HL-60/S4 treated with phorbol 12-myristate 13-acetate at 8.2 ng/mL for 4 days and 3 days (cell line): ENCODE data around the gene LYG1.
"Not testable (repeated sequence)": the region's sequence is repeated elsewhere in the genome, so short reads cannot be mapped to it uniquely, and the experiment has no call there.

ENCODE experiments used
- in situ Hi-C: fragments of 300-500 bp; cut with MboI; formaldehyde crosslinking; loops from 2 replicates; pipeline ENCODE4 v1.15.0; 2022; ENCODE audit warnings: low sequenced_read_pairs

The LYG1 gene

GRCh38 chr2:99301097-99301496 is at the start of gene LYG1:
TSS of gene LYG1 (minus strand) at chr2:99301197. CDS start at chr2:99295670, 5,527 bp downstream.
- in situ Hi-C loops, result not testable (repeated sequence)

DNA sequence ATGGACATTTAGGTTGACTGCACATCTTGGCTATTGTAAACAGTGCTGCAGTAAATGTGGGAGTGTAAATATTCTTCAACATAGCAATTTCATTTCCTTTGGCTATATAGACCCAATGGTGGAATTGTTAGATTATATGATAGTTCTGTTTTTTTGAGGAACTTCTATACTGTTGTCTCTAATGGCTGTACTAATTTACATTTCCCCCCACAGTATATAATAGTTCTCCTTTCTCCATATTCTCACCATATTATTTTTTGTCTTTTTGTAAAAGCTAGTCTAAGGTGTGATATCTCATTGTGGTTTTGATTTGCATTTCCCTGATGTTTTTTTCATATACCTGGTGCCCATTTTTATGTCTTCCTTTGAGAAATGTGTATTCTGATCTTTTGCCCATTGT is 49.2 kb upstream of the LYG1 start:
- in situ Hi-C loops, result no loop called here

GRCh38 chr2:99348173-99348572 is 47.2 kb upstream of the LYG1 start:
- in situ Hi-C loops, result no loop called here

DNA sequence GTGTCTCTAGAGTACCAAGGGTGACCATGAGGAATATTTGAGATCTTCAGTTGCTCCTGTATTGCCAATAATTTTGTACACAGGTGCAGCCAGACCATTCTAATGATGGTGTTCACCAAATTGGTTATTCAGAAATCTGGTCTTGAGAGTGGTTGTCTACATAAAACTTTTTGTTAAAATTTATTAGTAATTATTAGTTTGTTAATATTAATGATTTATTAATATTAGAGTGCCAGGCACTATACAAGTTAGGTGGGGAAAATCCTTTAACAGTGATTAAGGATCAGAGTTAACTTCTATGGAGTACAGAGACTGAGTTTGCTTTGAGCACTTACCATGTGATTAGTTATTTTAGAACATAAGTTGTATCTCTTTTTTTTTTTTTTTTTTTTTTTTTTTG is 45.2 kb upstream of the LYG1 start:
- in situ Hi-C loops, result no loop called here

GRCh38 chr2:99345446-99345845 is 44.4 kb upstream of the LYG1 start:
- in situ Hi-C loops, result not testable (repeated sequence)

- in situ Hi-C loops, result no loop called here
Observed at GRCh38 chr2:99342536-99342935, 41.5 kb upstream of the LYG1 start.

- in situ Hi-C loops, result no loop called here
Observed at GRCh38 chr2:99340669-99341236, 39.8 kb upstream of the LYG1 start.

GRCh38 chr2:99338029-99338585 is 37.1 kb upstream of the LYG1 start:
- in situ Hi-C loops, result no loop called here

DNA sequence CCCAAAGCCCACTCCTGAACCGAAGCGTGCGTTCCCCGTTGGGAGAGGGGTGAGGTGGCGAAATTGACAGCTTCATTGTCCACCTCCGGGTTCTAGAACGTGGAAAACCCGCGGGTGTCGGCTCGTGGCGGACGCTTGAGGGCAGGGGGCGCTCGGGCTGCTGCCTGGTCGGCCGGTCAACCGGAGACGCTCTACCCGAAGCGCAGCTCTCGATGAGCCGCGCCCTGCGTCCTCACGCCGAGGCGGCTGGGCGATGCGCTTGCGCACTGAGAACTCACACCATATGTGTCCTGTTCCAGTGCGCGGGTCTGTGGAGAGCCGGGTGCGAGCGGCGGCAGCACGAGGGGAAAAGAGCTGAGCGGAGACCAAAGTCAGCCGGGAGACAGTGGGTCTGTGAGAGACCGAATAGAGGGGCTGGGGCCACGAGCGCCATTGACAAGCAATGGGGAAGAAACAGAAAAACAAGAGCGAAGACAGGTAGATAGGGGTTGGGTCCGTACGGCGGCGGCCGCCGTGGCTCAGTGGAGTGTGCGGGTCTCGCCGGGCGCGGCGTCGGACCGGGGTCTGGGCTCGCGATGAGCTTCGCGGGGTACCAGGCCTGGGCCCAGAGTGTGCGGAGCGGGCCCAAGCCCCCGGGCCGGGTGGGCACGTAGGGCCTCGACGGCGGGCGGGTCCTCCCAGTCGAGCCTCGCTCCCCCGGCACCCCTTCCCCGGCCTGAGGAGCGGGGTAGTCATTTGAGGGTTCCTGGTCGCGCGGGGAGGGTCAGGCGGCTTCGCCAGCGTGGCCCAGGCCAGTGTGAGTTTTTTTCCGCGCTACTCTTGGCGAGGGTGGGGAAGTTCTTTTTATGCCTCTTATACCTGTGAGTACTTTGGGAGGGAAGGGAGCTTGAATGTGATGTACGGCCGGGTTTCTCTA is 36.4 kb upstream of the LYG1 start, which contains the start of gene EIF5B:
Gene EIF5B (plus strand): TSS at position 277 of the 916 bp plus-strand sequence. CDS start 166 bp downstream, at position 443.
- in situ Hi-C loops, result no loop called here

GRCh38 chr2:99336804-99337112 is 35.8 kb upstream of the LYG1 start:
- in situ Hi-C loops, result no loop called here

DNA sequence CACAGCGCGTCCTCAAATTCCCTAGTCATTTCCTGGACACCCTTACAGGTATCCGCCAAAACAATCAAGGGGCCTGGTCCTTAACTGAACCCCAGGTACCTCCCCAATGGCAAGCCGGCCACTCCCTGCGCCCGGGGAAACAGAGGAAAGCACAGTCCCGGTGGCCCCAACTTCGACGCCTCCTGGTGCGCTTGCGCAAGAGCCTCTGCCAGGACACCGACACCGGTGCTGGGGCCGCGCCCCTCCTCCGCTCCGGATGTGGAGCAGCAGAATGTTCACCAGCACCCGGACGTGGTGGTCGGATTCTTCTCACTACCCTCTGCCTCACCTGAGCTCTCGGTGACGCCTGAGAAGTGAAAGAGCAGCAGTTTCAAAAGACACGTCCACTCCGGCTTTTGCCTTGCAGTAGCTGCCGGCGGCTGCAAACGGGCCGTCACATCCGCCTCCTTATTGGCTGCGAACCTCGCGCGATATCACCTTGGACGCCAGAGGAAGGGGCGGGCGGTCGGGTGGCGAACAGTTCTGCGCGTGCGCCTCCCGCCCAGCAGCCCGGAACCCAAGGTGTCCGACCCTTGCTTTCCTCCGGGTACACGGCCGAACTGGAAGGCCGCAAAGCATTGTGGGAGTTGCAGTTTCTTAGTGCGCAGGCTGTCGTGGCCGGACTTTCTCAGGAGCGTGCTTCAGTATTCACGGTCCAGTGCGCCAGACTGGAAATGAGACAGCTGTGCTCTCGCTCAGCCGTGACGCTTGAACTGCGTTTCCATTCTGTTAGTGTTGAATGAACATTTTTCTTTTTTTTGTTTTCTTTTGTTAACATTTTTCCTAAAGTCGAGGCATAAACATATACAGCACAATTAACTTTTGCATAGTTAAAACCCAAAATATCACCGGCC is 35.2 kb upstream of the LYG1 start, which contains the start of gene TXNDC9:
Gene TXNDC9 (minus strand): TSS at position 423 of the 893 bp plus-strand sequence. CDS start 3,123 bp downstream, outside the sequence.
- in situ Hi-C loops, result no loop called here

- in situ Hi-C loops, result no loop called here
Observed at GRCh38 chr2:99325384-99325783, 24.4 kb upstream of the LYG1 start.

DNA sequence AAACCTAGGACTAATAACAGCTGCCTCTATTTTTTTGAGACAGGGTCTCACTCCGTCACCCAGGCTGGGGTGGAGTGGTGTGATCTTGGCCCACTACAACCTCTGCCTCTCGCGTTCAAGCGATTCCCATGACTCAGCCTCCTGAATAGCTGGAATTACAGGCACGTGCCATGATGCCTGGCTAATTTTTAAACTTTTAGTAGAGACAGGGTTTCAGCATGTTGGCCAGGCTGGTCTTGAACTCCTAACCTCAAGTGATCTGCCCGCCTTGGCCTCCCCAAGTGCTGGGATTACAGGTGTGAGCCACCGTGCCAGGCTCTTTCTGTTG is 16.8 kb upstream of the LYG1 start:
- in situ Hi-C loops, result not testable (repeated sequence)

DNA sequence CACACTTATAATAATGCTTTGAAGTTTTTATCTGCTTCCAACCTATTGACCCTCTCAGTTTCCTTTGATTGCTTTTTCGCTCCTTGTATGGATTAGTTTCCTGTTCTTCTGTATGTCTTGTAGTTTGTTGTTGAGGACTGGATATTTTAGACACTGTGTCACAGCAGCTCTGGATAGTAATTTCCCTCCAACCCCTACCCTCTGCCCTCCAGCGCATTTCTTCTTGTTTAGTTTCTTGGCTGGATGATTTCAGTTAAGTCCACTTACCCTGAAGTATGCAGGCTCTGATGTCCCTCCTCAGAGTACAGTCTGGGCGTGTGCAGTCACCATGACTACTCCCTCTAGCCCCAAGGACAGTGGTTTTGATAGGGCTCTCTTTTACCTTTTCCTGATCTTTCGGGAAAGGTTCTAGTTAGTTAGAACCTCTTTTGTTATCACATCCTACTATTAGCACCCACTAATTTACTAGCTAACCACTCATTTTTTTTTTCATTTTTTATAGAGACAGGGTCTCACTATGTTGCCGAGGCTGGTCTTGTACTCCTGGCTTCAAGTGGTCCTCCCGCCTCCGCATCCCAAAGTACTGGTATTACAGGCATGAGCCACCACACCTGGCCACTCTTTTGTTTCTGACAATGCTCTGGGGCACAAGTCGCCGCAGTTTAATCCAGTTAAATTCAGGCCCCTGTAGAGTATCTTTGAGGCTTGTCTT is 16.3 kb upstream of the LYG1 start:
- in situ Hi-C loops, result no loop called here

- in situ Hi-C loops, result no loop called here
Observed at GRCh38 chr2:99299580-99299979, 1.4 kb downstream of the LYG1 start.

- in situ Hi-C loops, result no loop called here
Observed at GRCh38 chr2:99297994-99298393, 3.0 kb downstream of the LYG1 start.

GRCh38 chr2:99285526-99285925 is 15.5 kb downstream of the LYG1 start:
- in situ Hi-C loops, result no loop called here

- in situ Hi-C loops, result no loop called here
Observed at GRCh38 chr2:99279969-99280695, 20.9 kb downstream of the LYG1 start.

- in situ Hi-C loops, result no loop called here
Observed at GRCh38 chr2:99278793-99279291, 22.2 kb downstream of the LYG1 start.
